Stimulated activated CD4-positive, alpha-beta T cell treated with anti-CD3 and anti-CD28 coated beads, Interleukin-1b, Interleukin-23, amount 100 ng/mL, for 48 hours (primary cell): ENCODE data around the gene HHAT.

Experiments used
- DNase-seq: peaks from one replicate; pipeline ENCODE4 v3.0.0-alpha.2; 2020

Gene HHAT

GRCh38 chr1:210328746-210329503 is at the start of gene HHAT:
Gene HHAT, plus strand, starts transcription at chr1:210328902. Its CDS starts 20,074 bp downstream, at chr1:210348976.
- DNase-seq = peak; percentile 62

DNA sequence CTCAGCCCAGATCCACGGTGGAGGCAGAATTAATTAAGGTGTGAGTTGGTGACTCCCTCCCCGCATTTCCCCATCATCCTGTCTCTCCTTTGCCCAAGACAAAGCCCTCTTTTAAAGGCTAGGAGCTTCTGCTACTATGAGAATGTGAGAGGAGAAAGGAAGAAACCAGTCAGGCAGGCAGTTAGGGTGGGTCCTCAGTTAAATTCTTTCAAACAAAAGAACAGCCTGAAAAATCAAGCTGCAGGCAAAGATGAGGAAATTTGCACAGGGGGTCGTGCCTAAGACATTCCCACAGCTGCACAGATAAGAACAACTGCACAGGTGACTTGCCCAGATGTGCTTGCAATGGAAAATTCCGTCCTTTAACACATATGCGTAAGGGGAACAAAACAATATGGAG is 48.5 kb upstream of the HHAT start:
- no peak for DNase-seq

DNA sequence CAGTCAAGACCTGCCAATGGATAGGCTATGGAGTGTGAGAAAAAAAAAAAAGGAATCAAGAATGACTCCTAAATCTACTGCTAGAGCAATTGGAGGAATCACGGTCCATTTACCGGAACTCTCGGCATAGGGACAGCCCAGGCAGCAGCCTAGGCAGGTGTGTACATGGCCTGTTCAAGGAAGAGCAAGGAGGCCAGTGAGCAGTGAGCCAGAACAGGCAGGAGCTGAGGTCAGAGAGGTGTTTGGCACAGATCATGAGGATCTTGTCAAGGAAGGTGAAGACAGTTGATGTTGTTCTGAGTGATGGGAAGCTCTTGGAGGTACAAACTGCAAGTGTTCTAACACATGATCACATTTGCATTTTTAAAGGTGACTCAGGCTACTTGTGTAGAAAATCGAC is 40.6 kb upstream of the HHAT start:
- no peak for DNase-seq

- DNase-seq = no peak
These were observed 39.5 kb upstream of the HHAT start for GRCh38 chr1:210289248-210289647.

DNA sequence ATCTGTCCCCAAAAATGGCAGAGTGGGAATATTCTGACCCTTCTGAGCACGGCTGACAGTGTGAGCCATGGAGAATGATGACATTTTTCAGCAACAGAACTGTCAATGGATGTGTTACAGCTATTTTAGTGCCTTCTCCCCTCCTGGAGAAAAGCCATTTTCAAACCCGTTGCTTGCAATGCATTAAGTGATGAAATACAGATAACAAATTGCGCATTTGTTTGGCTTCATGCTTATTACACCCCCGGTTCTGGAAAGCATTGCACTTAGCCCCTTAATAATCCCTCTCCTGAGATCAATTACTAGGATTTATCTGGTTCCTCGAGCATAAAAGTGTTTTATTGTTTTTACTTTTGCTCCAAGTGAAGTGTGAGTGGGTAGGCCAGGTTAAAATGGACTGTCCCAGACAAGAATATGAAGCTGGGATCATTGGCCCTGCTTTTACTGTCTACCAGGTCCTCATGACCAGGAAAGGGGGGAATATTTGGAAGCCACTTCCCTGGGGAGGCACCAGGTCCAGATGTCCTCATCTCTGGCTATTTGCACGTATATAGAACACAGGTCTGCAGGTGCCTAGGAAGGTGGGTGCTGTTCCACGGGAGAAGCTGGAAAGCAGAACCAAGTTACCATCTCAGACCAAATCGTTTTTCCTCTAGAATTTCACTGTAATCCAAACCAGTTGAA is 37.5 kb upstream of the HHAT start:
- no peak for DNase-seq

GRCh38 chr1:210291786-210292230 is 36.9 kb upstream of the HHAT start:
- no peak for DNase-seq

- DNase-seq = peak; percentile 47
These were observed 36.4 kb upstream of the HHAT start for GRCh38 chr1:210292231-210292871.

DNA sequence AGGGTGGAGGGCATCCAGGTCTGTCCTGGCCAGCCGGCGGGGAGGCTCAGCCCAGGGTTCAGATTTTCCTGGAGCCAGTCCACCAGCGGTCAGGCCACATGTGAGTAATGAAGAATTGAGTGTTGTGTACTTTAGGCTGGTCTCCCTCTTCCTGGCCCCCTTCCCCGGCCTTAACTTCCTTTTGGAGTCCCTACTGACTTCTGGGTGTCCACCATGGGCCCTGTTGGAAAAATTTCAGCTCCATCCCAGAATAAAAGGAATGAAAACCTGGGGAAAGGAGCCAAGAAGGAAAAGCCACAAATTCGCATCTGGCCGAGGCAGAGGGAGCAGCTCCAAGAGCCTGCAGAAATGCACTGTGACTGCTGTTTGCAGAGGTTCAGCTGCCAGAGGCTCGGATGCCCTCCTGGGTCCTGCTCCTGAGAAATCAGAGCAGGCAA is 35.5 kb upstream of the HHAT start:
- DNase-seq = no peak

GRCh38 chr1:210294999-210295745 is 33.5 kb upstream of the HHAT start:
- DNase-seq = no peak

- DNase-seq = no peak
These were observed 32.0 kb upstream of the HHAT start for GRCh38 chr1:210296682-210297081.

DNA sequence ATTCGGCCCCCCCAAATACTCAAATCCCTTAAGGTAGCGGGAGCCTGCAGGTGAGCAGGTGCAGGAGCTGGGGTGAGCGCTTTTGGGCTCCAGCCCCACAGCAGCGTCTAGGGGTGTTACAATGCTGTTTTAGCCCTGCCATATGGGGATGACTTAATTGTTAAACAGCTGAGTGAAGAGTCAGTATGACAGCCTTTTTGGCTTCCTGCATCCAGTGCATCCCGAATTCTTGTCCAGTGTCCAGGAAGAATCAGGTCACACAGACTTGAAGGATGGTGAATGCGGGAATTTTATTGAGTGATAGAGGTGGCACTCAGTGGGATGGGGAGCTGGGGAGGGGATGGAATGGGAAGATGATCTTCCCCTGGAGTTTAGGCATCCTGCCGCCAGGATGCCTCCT is 30.4 kb upstream of the HHAT start:
- no peak for DNase-seq

GRCh38 chr1:210298936-210299335 is 29.8 kb upstream of the HHAT start:
- no peak for DNase-seq

DNA sequence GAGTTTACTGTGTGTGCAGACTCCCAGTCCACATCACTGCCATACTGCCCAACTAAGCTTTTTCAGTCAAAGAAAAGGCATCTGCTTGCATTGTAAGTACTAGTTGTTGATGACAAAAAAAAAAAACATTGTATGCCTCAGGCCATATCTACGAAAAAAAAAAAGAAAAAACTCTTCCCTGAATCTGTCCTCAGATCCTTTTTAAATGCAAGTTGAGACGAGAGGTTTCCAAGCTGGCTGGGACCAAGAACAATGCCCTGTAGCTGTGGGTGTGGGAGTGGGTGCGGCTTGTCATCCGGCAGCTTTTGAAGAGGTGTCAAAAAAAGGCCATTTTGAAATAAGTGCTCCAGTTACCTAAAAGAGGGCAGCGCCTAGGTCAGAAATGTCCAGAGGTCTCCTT is 29.2 kb upstream of the HHAT start:
- no peak for DNase-seq

- DNase-seq = no peak
These were observed 27.6 kb upstream of the HHAT start for GRCh38 chr1:210300923-210301614.

DNA sequence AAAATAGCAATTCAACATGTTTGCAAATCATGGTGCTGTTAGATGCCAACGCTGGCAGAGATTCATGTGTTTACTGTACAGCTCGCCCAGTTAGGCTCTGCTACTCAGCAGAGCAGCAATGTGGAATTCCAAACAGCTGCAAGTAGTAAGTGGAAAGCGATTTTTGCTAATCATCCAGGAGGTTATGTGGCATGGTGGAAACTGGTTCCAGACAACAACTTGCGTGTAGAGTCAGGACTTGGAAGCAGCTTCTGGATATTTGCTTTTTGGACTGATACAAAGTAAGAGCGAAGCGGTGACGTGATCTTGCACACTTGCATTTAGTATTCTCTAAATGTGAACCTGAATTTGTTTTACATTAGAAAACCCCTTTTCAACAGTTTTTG is 27.1 kb upstream of the HHAT start:
- DNase-seq = no peak

GRCh38 chr1:210302501-210302900 is 26.2 kb upstream of the HHAT start:
- DNase-seq = no peak

DNA sequence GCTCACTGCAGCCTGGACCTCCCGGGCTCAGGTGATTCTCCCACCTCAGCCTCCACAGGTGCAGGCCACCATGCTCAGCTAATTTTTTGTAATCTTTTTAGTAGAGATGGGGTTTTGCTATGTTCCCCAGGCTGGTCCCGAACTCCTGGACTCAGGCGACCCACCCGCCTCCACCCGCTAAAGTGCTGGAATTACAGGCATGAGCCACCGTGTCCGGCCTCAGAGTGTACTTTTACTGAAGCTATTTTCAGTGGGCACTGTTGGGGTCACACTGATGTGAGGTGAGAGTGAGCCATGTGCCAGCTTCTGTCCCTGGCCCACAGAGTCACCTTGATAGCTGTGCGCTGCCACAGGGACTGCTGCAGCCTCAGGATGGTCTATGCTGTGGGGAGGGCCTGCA is 25.3 kb upstream of the HHAT start:
- no peak for DNase-seq

DNA sequence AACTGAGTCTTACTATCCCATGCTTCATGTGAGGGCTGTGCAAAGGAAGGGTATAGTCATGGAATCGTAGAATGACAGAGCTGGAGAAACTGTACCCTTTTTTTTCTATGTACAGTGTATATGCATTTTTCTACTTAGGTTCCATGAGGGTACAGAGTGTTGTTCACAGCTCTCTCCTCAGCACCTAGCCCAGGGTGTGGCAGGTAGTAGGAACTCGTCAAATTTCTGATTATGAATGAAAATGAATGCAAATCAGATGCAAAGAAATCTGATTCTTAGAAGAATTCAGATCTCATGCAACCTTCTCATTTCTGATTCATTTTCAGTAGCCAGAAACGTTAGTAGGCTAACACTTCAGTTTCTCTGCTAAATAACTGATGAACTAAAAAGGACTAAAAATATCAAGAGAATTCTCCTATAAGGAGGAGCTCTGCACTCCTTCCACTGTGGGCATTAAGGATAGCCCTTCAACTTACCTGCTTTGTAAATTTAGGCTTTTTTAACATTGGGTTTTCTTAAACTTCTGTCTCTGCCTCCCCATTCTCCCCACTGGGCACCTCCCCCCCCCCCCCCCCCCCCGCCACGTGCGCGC is 18.0 kb upstream of the HHAT start:
- no peak for DNase-seq

DNA sequence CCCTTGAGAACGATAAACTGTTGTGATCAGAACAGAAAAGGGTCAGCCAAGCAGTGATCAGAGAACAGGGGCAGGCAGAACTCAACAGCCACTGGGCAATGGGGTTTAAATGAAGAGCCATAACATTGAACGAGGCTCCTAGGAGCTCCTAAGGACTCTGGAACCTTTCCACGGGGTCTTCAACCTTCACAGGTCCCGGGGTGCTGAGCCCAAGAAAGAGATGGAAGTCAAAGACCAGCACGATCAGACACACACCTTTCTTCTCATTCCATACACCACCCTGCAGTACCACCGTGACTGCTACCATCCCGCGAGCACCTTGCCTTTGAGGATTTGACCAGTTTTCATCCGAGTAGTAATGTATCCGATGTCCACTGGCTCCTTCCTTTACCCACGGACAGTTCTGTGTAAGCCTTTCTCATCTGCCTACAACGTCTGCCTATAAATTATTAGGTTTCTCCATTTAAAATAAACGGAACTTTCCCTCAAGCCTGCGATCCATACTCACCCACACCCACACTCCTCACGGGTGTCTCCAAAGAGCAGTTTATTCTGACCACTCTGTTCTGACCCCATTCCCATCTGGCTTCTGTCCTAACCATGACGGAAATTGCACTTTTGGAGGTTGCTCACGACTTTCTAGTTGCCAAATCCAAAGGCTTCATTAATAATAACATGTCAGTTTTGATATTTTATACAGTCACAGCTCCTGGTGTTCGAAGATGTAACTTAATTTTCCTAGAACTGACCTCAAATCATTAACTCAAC is 16.8 kb upstream of the HHAT start:
- DNase-seq = no peak

DNA sequence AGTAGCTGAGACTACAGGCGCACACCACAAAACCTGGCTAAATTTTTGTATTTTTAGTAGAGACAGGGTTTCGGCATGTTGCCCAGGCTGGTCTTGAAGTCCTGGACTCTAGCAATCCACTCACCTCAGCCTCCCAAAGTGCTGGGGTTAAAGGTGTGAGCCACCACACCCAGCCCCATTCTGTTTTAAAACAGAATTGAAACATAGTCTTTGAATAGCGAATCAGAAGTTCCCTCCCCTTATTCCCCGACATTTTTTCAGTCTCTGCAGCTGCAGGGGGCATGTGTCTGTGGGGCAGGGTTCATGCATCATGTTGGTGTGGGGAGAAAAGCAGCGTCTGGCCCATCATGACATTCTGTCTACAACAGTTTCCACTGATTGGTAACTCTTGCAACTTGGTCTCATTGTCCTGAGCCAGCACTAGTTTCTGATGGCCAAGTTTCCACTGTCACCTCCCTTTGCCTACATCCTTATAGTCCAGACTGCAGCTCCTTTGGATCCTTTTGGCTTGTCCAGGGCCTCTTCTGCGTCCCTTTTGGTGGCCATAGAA is 15.6 kb upstream of the HHAT start:
- DNase-seq = no peak

DNA sequence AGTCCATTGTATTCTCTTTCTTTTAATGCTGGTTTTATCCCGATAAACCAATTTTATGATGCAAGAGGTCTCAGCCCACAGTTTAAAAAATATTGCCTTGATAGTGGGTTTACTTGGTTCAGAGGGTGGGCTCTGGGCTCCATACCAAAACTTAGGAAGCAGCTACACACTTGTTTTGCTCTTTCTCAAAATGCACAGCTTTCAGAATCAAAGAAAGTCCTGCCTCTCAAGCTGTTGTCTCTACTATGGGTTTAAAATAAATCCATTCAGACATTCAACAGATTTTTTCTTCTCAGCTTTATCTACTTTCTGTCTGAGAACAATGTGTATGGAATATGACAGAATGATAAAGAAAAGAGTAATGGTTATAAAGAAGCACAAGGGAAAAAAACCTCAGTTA is 14.8 kb upstream of the HHAT start:
- no peak for DNase-seq
